GM21447 (cell line): ENCODE data around the gene LHFPL2.
"Not testable (repeated sequence)": the region's sequence is repeated elsewhere in the genome, so short reads cannot be mapped to it uniquely, and the experiment has no call there.

Source experiments
- ATAC-seq: cut with Tn5 transposase; IDR thresholded peaks from one replicate; pipeline ENCODE4 v1.9.1; 2021; ENCODE audit not compliant: unreplicated experiment

The LHFPL2 gene

DNA sequence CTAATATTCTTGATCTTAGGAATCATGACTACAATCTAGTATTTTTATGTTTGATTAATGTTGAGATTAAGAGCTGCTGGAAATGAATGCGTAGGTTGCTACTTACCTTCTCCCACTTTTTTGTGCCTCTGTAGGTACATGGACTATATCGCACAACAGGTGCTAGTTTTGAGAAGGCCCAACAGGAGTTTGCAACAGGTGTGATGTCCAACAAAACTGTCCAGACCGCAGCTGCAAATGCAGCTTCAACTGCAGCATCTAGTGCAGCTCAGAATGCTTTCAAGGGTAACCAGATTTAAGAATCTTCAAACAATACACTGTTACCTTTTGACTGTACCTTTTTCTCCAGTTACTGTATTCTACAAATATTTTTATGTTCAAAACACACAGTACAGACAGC, 173.2 kb downstream of the LHFPL2 start:
- no peak for ATAC-seq

DNA sequence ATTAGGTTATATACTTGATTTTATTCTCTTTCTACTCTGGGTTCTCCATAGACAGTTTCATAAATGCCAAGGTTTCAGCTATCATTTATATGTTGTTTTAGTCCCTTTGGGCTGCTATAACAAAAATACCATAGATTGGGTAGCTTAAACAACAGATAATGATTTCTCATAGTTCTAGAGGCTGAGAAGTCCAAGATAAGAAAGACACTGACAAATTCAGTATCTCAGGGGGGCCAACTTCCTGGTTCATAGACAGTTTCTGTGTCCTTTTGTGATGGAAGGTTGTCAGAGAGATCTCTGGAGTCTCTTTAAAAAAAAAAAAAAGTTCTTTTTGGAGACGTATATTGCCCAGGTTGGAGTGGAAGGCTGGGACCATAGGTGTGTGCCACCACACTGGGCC, 174.8 kb downstream of the LHFPL2 start:
- ATAC-seq = no peak

DNA sequence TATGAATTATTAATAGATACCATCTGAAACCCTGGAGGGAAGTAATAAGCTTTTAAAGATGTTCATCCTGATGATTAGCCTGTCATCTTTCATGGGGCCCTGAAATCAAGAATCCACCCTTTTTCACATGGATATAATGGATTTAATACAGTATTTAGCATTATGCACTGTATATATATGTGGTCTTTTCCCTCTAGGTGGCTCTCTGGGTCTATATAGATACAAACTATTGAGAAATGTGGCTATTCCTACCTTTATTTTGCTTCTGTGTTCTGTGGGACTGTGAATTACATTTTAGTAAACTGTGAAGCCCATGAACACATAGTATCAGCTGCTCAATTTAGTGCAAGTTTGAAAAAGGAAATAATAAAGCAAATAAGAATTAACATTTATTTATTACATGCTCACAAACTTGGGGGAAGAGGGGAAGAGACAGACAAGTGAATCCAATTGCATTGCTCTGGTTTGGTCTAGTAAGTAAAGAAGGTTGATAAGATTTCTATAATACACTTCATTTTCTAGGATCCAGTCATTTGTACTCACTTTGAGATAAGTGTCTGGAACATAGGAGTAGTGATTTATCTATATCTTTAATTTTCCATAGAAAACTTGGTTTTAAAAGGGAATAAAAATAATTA, 176.0 kb downstream of the LHFPL2 start:
- no peak for ATAC-seq

DNA sequence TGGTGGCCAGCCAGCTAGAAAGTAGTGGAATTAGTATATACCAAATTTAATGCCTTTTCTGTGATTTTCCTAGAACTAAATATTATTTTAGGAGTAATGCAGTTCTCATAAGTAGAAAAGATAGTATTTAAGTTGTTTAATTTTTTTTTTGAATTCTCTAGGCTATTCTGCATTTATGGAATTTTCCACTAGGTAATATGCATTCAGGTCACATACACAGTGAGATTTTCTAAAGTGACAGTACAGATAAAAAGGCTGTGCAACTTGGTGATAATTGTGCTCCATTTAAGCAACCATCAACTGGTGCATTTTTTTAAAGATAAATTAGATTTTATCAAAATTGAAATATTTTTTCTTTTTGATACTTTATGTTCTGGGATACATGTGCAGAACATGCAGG, 176.7 kb downstream of the LHFPL2 start:
- no peak for ATAC-seq

DNA sequence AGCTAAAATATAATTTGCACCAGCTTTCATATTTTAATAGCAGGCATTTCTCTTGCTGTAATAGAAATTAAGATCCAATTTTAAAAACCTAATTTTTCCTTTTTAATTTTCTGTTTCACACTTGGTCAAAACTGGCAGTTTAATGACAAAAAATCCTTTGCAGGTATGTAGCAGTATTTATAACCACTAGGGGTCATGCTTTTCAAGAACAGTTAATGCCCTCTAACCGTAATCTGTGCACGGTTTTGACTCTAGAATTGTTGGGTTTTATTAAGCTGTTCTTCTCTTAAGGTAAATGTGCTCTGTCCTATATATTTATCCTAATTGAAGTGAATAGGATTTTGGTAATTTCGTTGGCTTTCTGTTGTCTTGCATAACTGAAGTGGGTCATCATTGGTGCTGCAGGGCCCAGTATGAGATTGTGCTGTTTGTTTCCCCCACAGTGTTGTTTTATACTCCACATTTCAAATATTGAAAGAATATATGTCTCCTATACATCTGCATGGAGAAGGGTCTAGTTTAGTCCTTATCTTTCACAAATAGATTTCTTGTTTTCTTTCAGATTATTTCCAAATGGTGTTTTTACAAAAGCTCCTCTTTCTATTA, 180.7 kb downstream of the LHFPL2 start:
- ATAC-seq = no peak

DNA sequence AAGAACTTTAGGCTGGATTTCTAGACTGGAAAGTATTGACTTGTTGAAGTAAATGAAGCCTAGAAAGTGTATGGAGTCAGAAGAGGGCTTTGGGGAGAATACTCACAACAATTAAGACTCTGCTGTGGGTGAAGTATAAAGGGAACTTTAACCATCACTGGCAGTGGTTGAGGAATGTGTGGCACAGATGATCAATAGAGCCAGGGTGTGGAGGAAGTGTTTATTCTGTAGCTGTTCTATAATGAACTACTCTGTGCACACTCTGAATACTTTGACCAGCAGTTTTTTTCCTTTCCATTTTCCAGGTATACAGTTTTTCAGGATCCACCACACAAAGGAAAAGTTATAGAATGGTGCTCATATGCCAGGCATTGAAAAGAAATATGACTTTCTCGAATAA, 181.4 kb downstream of the LHFPL2 start:
- ATAC-seq = no peak

DNA sequence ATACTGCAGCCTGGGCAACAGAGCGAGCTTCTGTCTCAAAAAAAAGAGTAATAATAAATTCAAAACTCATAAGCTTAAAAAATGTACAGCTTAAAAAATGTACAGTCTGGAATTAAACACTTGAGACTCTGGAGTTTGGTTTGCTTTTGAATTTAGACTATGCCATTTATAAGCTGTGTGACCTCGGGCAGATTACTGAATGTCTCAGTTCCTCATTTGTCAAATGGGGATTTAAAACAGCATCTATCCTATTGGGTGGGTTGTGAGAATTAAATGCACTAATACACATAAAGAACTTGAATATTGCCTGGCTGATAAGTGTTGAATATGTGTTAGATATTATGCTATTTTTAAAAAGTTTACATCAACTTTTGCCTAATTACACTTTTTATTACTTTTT, 189.7 kb downstream of the LHFPL2 start:
- no peak for ATAC-seq

DNA sequence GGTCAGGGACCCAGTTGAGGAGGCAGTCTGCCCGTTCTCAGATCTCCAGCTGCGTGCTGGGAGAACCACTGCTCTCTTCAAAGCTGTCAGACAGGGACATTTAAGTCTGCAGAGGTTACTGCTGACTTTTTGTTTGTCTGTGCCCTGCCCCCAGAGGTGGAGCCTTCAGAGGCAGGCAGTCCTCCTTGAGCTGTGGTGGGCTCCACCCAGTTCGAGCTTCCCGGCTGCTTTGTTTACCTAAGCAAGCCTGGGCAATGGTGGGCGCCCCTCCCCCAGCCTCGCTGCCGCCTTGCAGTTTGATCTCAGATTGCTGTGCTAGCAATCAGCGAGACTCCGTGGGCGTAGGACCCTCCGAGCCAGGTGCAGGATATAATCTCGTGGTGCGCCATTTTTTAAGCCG, 191.1 kb downstream of the LHFPL2 start:
- not testable (repeated sequence) for ATAC-seq

DNA sequence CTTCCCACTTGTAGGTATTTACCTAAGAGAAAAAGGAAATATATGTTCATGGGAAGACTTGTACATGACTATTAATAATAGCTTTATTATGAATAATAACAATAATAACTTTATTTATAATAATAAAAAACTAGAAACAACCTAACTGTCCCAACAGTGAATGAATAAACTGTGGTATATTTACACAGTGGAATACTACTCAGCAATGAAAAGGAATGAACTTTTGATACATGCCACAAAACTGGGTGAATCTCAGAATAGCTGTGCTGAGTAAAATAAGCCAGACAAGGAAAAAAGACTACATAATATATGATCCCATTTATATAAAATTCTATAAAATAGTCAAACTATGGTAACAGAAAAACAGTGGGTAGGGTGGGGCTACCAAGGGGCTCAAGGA, 199.5 kb downstream of the LHFPL2 start:
- no peak for ATAC-seq

DNA sequence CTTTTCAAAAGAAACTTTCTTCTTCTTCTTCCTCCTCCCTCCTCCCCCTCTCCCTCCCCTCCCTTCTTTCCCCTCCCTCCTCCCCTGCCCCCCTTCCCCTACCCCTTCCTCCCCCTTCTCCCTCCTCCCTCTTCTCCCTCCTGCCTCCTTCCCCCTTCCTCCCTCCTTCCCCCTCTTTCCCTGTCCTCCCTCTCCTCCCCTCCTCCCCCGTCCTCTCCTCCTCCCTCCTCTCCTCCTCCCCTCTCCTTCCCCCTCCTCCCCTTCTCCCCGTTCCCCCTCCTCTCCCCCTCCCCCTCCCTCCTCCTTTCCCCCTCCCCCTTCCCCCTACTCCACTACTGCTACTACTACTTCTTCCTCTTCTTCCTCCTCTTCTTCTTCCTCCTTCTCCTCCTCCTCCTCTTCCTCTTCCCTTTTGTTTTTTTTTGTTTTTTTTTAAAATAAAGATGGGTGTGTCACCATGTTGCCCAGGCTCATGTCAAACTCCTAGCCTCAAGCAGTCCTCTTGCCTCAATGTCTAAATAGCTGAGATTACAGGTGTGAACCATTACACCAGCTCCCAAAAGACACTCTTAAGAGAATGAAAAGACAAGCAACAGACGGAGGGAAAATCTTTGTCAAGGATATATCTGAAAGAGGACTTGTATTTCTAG, 200.7 kb downstream of the LHFPL2 start:
- no peak for ATAC-seq
